Mesothelial cell of epicardium (in vitro differentiated cells): ENCODE measurements around the gene TSPYL4. TPM values are rescaled to one million over a fixed set of nuclear protein-coding genes. Genes with fewer than 3 reads are reported as not detected.

Experiments used
- DNase-seq, 2 experiments: peaks; one replicate each; pipeline ENCODE4 v3.0.0; 2021; ENCODE audit warnings: low spot score in 2 of 2; ENCODE audit not compliant: unreplicated experiment in 2 of 2
- H3K27ac Mint-ChIP-seq: 2 replicates; pipeline ENCODE4 v1.8.0; 2021; ENCODE audit warnings: mixed read lengths
- H3K27me3 Mint-ChIP-seq: 2 replicates; pipeline ENCODE4 v1.8.0; 2021; ENCODE audit warnings: low read depth, mixed read lengths
- H3K36me3 Mint-ChIP-seq: 2 replicates; pipeline ENCODE4 v1.8.0; 2021; ENCODE audit warnings: mixed read lengths
- H3K4me1 Mint-ChIP-seq: 2 replicates; pipeline ENCODE4 v1.8.0; 2021; ENCODE audit warnings: mixed read lengths
- H3K4me3 Mint-ChIP-seq: 2 replicates; pipeline ENCODE4 v1.8.0; 2021; ENCODE audit warnings: mild to moderate bottlenecking, moderate library complexity, mixed read lengths
- H3K9me3 Mint-ChIP-seq: 2 replicates; pipeline ENCODE4 v1.8.0; 2021; ENCODE audit warnings: mixed read lengths
- CTCF ChIP-seq: fragments of 200-600 bp; sonication (generic); IDR thresholded peaks from one replicate; pipeline ENCODE4 v1.5.0; 2021; ENCODE audit warnings: antibody characterized with exemption; ENCODE audit not compliant: unreplicated experiment
- total RNA-seq: library from RNA; stranded (reverse); gene quantifications from 3 replicates; pipeline ENCODE4 v1.2.1, GENCODE V29; 2021

TSPYL4 gene
- total RNA-seq, 1 donor from 2014 or later, result 44.0 TPM

- H3K4me3 Mint-ChIP-seq, result no peak overlapping the region
- H3K27me3 Mint-ChIP-seq, result no peaks in the 10 kb centered on the region
- H3K4me1 Mint-ChIP-seq, result no peaks in the 10 kb centered on the region
- no peak for DNase-seq
- TF ChIP-seq CTCF, result no peak
- H3K36me3 Mint-ChIP-seq, result peaks cover under 1% of the 10 kb centered on the region
- H3K27ac Mint-ChIP-seq, result no peak overlapping the region
- H3K9me3 Mint-ChIP-seq, result no peaks in the 10 kb centered on the region
Measured at GRCh38 chr6:116292553-116292952, 38.7 kb upstream of the TSPYL4 start.

GRCh38 chr6:116291701-116292396 is 38.0 kb upstream of the TSPYL4 start:
- Mint-ChIP-seq H3K4me1 (no peaks in the 10 kb centered on the region), H3K9me3 (no peaks in the 10 kb centered on the region), H3K4me3 (no peak overlapping the region), H3K27me3 (no peaks in the 10 kb centered on the region), H3K36me3 (no peaks in the 10 kb centered on the region), H3K27ac (no peak overlapping the region)
- no peak for DNase-seq
- no peak for TF ChIP-seq CTCF

GRCh38 chr6:116290799-116291198 is 36.9 kb upstream of the TSPYL4 start:
- Mint-ChIP-seq H3K36me3 (no peaks in the 10 kb centered on the region), H3K4me3 (no peak overlapping the region), H3K27ac (no peak overlapping the region), H3K27me3 (no peaks in the 10 kb centered on the region), H3K4me1 (no peaks in the 10 kb centered on the region), H3K9me3 (no peaks in the 10 kb centered on the region)
- no peak for TF ChIP-seq CTCF
- DNase-seq, result no peak

GRCh38 chr6:116289876-116290275 is 36.0 kb upstream of the TSPYL4 start:
- TF ChIP-seq CTCF, result no peak
- H3K4me1 Mint-ChIP-seq, result no peaks in the 10 kb centered on the region
- DNase-seq, result no peak
- H3K36me3 Mint-ChIP-seq, result peaks cover 2% of the 10 kb centered on the region
- H3K27me3 Mint-ChIP-seq, result no peaks in the 10 kb centered on the region
- no peaks in the 10 kb centered on the region for H3K9me3 Mint-ChIP-seq
- H3K4me3 Mint-ChIP-seq, result no peak overlapping the region
- H3K27ac Mint-ChIP-seq, result no peak overlapping the region

GRCh38 chr6:116287689-116288282 is 33.9 kb upstream of the TSPYL4 start:
- DNase-seq, result no peak
- Mint-ChIP-seq H3K27me3 (no peaks in the 10 kb centered on the region), H3K4me1 (peaks cover 6% of the 10 kb centered on the region), H3K27ac (no peak overlapping the region), H3K36me3 (peaks cover 2% of the 10 kb centered on the region), H3K9me3 (no peaks in the 10 kb centered on the region), H3K4me3 (no peak overlapping the region)
- TF ChIP-seq CTCF, result peak; percentile 83
